Amniotic stem cell (primary cell): ENCODE results near the gene TMEM132D.
"Not testable (repeated sequence)": the region's sequence is repeated elsewhere in the genome, so short reads cannot be mapped to it uniquely, and the experiment has no call there.

Experiments used
- DNase-seq: peaks from one replicate; lab custom pipeline; 2025; lab: John Stamatoyannopoulos, UW

The TMEM132D gene

DNA sequence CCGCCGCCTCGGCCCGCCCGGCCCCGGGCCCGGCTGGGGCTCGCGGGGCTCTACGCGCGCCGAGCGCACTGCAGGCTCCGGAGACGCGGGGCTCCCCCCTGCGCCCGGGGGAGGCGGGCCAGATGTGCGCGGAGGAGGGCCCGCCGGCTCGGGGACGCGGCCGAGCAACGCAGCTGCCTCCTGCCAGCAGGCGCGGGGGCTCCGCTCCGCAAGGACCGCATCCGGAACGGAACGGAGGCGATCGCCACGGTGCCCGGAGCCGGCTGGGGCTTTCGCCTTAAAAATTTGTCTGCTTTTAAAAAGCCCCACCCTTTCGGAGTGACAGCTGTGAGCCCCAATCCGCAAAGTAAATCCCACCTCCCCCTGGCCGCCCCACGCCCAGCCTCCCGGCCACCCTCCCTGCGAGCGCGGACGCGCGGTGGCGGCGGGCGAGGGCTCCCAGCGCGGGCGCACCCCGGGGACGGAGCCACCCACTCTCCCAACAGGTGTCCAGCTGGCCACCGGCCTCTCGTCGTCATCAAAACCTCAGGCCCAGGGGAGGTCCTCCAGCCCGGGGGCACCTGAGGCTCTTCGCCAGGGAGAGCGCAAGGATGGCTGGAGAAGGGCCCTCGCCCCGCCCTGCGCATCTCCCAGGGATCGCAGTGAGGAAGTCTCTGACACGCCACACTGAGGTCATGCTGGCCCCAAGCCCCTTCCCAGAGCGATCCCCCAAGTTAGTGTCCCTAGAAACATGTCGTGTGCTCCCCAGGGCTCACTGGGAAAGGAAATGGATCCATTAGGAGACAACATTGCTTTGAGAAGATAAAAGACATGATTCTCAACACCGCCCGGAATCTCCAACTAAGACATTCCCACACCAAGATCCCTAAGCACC lies at the start of gene TMEM132D:
Gene TMEM132D (minus strand): TSS at position 70 of the 874 bp plus-strand sequence.
- DNase-seq = no peak

- DNase-seq = no peak
Observed at GRCh38 chr12:129949651-129950050, 45.8 kb upstream of the TMEM132D start.

DNA sequence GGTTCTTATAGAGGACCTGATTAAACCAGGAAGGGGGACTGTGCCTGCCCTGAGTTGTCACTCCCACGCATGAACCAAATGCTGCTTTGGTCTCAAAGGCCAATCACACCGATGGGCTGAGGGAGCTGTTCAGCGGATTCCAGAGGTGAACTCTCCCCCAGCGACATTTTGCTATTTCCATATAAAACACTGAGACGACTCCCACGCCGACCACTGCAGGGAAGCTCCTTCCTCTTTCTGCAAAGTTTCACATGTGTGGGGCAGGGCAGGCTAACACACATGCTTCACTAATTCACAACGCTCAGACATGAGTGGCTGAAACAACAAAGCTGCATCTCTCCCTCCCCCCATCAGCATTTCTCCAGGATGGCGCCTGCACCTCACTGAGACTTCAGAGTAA lies 37.8 kb upstream of the TMEM132D start:
- no peak for DNase-seq

DNA sequence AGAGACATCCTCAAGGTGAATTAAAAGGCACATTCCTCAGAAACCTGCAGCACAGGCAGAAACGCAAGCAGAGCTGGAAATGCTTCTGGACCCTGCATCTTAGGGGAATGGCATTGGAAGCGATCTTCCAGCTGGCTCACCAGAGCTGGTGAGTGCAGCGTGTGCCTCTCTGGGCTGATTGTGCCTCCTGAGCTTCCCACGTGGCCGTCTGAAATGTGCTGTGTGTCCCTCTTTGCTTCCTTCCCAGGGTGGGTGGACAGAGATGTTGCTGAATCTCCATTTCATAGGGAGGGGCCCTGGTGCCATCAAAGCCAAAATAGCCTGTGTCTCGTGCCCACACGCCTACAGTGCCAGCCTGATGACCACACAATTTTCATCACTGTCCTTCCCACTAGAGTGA lies 34.3 kb upstream of the TMEM132D start:
- DNase-seq = no peak

DNA sequence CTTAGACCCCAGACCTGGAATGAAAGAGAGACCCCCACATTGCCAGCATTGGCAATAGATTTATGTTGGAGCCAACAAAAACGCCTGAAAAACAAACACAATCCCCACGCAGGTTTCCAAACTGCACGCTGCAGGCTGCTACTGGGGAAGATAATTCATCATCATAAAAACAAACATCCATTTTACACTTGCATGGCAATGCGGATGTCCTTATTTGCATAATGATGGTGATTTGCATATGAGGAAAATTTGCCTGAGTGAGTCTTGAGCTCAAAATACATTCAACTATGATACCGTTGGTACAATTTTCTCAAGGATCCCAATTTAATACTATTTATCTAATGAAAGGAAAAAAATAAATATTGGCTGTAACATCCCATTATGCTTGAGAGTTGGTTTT lies 33.6 kb upstream of the TMEM132D start:
- no peak for DNase-seq

- no peak for DNase-seq
Observed at GRCh38 chr12:129928643-129929042, 24.8 kb upstream of the TMEM132D start.

DNA sequence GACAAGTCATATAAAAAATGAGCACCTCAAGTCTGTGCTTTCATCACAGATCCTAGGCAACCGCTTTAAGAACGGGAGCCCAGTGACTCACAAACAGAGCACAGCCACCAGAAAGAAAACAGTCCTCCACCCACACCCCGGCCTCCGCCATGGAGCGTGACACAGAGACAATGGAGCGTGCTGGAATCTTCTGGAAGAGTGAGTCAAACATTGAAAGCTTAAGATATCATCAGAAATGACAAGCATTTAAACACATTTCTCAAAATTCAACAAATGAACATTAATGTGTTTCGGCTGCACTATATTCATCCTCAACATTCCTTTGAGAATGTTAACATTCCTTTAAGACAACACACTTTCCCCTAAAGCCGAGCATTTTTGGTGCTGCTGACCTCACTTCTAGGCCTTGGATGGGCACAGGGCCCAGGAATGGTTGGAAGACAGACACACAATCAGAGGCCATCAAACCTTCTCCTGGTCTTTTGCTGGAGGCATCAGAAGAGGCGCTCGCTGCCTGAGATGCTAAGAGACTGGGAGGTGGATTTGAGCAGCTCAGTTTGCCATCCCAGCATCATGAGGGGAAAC lies 23.6 kb upstream of the TMEM132D start:
- DNase-seq = peak; percentile 96

DNA sequence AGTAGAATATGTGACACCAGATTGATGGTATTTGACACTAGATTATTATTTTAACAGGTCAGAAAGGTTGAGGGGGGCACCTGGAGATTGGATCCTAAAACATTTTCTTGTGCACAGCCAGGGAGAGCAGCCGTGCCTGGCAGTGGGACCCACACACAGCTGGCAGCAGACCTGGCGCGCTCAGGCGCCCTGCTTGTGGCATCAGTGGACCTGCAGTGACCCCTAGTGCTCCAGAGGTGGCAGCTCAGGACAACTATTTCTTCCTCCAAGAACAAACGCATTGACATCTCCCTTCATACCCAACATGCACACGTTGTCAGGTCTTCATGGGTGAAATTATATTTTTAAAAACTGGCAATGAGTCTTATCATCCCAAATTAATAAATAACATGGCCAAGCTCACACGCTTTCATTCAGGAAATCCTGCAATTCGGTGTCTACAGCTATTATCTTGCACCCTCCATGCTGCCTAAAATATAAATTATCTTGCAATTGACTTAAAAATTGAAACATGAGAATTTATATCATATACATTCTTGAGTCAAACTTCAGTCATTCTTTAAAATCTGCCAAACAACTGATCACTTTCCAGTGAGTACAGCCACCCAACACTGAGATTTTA lies 7.7 kb upstream of the TMEM132D start:
- DNase-seq = peak; percentile 35

DNA sequence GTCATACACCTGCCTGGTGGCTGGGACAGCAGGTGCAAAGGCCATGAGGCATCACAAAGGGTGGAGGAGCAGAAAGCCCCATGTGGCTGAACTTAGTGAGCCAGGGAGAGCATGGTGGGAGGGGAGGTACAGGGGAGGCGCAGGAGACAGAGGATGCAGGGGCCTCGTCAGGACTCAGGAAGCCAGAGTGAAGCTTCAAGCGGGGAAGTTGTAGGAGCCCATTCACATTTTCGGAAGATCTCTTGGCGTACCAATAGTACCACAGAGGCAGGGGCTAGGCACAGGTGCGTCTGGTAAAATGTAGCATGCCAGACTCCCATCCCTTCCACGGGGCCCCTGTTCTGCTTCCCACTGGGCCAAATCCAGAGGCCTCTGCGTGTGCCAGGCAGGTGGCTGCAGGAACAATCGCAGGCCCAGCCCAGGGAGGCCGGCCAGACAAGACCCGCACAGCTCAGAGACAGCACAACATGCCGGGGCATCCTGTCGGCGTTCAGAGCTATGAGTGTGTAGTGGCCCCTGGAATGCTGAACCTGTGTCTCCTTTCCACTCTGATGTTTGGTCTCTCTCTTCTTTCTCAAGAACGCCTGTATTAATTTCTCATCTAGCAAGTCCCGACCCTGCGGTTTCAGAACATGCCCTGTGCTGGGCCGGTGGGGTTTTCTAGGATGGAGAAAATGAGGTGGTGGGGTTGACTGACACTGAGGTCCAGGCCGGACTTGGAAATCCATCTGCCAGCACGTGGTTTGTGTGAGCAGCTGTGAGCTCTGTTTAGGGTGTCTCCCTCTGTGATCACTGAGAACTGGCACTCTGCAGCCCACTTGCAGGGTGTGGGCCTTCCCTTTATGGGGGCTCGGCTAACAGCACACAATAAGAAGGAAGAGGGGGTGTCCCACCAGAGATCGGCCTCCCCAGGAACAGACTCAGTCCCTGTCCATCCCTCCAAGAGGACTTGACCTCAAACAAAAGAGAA lies 5.5 kb upstream of the TMEM132D start:
- no peak for DNase-seq

GRCh38 chr12:129903092-129903945 lies 506 bp downstream of the TMEM132D start:
- DNase-seq = no peak

DNA sequence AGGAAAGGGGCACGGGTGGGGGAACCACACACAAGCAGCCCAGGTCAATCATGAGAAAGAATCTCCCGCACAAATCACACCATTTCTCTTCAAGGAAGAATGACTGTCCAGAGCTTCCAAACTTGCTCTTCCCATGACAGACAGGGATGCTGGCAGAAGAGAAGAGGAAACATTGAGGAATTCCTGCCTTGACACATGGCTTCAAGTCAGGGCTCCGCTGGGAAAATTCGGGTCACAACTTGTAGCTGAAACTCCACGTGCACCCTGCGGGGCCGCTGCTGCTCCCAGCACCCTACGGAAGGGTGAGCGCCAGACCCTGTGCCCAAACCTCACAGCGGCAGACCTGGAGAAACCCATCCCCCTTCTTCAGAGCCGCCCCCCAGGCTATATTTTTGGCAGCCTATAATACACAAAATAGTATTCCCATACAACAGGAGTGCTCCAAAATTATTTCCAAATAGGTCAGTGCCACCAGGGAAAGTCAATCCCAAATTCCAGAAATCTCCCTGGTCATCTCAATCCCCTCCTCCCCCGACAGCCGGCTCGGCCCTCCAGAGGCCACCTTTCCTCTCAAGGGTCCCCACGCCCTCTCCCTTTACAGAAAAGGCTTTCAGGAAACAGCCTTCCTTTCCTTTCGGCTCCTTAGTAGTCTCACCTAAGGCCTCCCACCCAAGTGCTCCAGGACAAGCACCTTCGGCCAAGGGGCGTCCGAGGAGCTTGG lies 1.3 kb downstream of the TMEM132D start:
- DNase-seq = no peak

GRCh38 chr12:129901254-129901653 lies 2.6 kb downstream of the TMEM132D start:
- DNase-seq = peak; percentile 33

- no peak for DNase-seq
Observed at GRCh38 chr12:129900306-129900705, 3.5 kb downstream of the TMEM132D start.

GRCh38 chr12:129899045-129899444 lies 4.8 kb downstream of the TMEM132D start:
- not testable (repeated sequence) for DNase-seq

- DNase-seq = no peak
Observed at GRCh38 chr12:129893691-129894090, 10.1 kb downstream of the TMEM132D start.

GRCh38 chr12:129887101-129887500 lies 16.7 kb downstream of the TMEM132D start:
- DNase-seq = no peak

- DNase-seq = no peak
Observed at GRCh38 chr12:129886541-129886940, 17.3 kb downstream of the TMEM132D start.

DNA sequence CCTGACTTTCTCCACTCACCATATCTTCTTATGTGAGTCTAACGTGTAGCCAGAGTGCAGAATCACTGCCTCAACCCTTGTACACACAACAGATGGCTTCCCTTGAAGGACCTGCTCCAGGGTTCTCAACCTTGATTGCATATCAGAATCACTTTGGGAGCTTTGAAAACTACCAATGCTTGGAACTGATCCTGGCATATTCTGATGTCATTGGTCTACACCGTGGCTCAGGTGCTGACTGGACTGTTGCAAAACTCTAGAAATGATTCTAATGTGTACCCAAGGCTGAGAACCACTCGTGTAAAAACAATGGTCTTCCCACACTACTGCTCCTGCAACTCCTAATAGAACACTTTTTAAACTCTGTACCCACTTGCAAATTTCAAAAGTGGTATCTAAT lies 18.5 kb downstream of the TMEM132D start:
- no peak for DNase-seq

GRCh38 chr12:129877411-129877810 lies 26.4 kb downstream of the TMEM132D start:
- no peak for DNase-seq

GRCh38 chr12:129873833-129874208 lies 30.0 kb downstream of the TMEM132D start:
- no peak for DNase-seq
